ENCODE results near the gene SUGP1. TPM values are rescaled to one million over a fixed set of nuclear protein-coding genes. Genes with fewer than 3 reads are reported as not detected.

The SUGP1 gene
- polyA plus RNA-seq, 1 donor (not counting 4 experiments of a cell fraction or from before 2014, with no cell fraction given) = 28.6 TPM

- H3K4me3 ChIP-seq (ENCODE audit: control insufficient read depth in 2 of 3, extremely low read depth in 1 of 3, insufficient read depth in 2 of 3, low read depth in 1 of 3, low read length in 3 of 3) = no peak overlapping the region
- dilution Hi-C loops (cut with MboI; ENCODE audit: extremely low pct_ligation_motif_present, low sequenced_read_pairs) = no loop called here
- no peaks in the 10 kb centered on the region for H3K4me1 ChIP-seq (ENCODE audit: control insufficient read depth, extremely low read depth, insufficient read depth, low read length)
- H3K27me3 ChIP-seq (ENCODE audit: control insufficient read depth, extremely low read depth, insufficient read depth, low read length) = no peaks in the 10 kb centered on the region
- H3K9me3 ChIP-seq (ENCODE audit: control insufficient read depth, low read depth, low read length) = no peaks in the 10 kb centered on the region
- no peak for DNase-seq (ENCODE audit: low read depth, low spot score)
- TF ChIP-seq CTCF (optimal IDR thresholded peaks at IDR 0.05 in 1 of 3, IDR thresholded peaks at IDR 0.05 in 1 of 3, conservative IDR thresholded peaks at IDR 0.05 in 1 of 3; ENCODE audit: extremely low read depth in 1 of 3, insufficient read depth in 2 of 3, low read length in 3 of 3) (no peak), EZH2 (IDR thresholded peaks at IDR 0.05; ENCODE audit: low read length) (no peak)
- H3K4me2 ChIP-seq (ENCODE audit: control insufficient read depth, extremely low read depth, insufficient read depth, low read depth, low read length) = no peak overlapping the region
- H3K36me3 ChIP-seq (ENCODE audit: control insufficient read depth in 2 of 2, extremely low read depth in 1 of 2, insufficient read depth in 2 of 2, low read length in 2 of 2) = peaks cover 13 to 29% of the 10 kb centered on the region in 2 experiments
- H3K27ac ChIP-seq (ENCODE audit: control insufficient read depth, insufficient read depth, low read length) = no peak overlapping the region
- H2AFZ ChIP-seq (ENCODE audit: control insufficient read depth, low read length) = no peak overlapping the region
- H3K9ac ChIP-seq (ENCODE audit: control insufficient read depth, extremely low read depth, insufficient read depth, low read length) = no peak overlapping the region
- H3K79me2 ChIP-seq (ENCODE audit: control insufficient read depth, insufficient read depth, low read length) = no peaks in the 10 kb centered on the region
- no peaks in the 10 kb centered on the region for H3K9me1 ChIP-seq (ENCODE audit: control insufficient read depth, extremely low read depth, insufficient read depth, low read length)
- no peak for FAIRE-seq
- no peaks in the 10 kb centered on the region for H4K20me1 ChIP-seq (ENCODE audit: control insufficient read depth, extremely low read depth, insufficient read depth, low read length)
Measured at GRCh38 chr19:19296953-19297689, 23.2 kb downstream of the SUGP1 start.

GRCh38 chr19:19294914-19295313 is 25.4 kb downstream of the SUGP1 start:
- dilution Hi-C loops (cut with MboI; ENCODE audit: extremely low pct_ligation_motif_present, low sequenced_read_pairs) = no loop called here
- H2AFZ ChIP-seq (ENCODE audit: control insufficient read depth, low read length) = no peak overlapping the region
- no peak overlapping the region for H3K27ac ChIP-seq (ENCODE audit: control insufficient read depth, insufficient read depth, low read length)
- no peak overlapping the region for H3K4me3 ChIP-seq (ENCODE audit: control insufficient read depth in 2 of 3, extremely low read depth in 1 of 3, insufficient read depth in 2 of 3, low read depth in 1 of 3, low read length in 3 of 3)
- no peaks in the 10 kb centered on the region for H4K20me1 ChIP-seq (ENCODE audit: control insufficient read depth, extremely low read depth, insufficient read depth, low read length)
- H3K4me1 ChIP-seq (ENCODE audit: control insufficient read depth, extremely low read depth, insufficient read depth, low read length) = no peaks in the 10 kb centered on the region
- no peak for DNase-seq (ENCODE audit: low read depth, low spot score)
- no peaks in the 10 kb centered on the region for H3K79me2 ChIP-seq (ENCODE audit: control insufficient read depth, insufficient read depth, low read length)
- no peak overlapping the region for H3K9ac ChIP-seq (ENCODE audit: control insufficient read depth, extremely low read depth, insufficient read depth, low read length)
- H3K4me2 ChIP-seq (ENCODE audit: control insufficient read depth, extremely low read depth, insufficient read depth, low read depth, low read length) = no peak overlapping the region
- no peaks in the 10 kb centered on the region for H3K9me1 ChIP-seq (ENCODE audit: control insufficient read depth, extremely low read depth, insufficient read depth, low read length)
- H3K27me3 ChIP-seq (ENCODE audit: control insufficient read depth, extremely low read depth, insufficient read depth, low read length) = no peaks in the 10 kb centered on the region
- peaks cover 6 to 13% of the 10 kb centered on the region in 2 experiments for H3K36me3 ChIP-seq (ENCODE audit: control insufficient read depth in 2 of 2, extremely low read depth in 1 of 2, insufficient read depth in 2 of 2, low read length in 2 of 2)
- TF ChIP-seq CTCF (optimal IDR thresholded peaks at IDR 0.05 in 1 of 3, IDR thresholded peaks at IDR 0.05 in 1 of 3, conservative IDR thresholded peaks at IDR 0.05 in 1 of 3; ENCODE audit: extremely low read depth in 1 of 3, insufficient read depth in 2 of 3, low read length in 3 of 3) = no peak
- no peak for TF ChIP-seq EZH2 (IDR thresholded peaks at IDR 0.05; ENCODE audit: low read length)
- H3K9me3 ChIP-seq (ENCODE audit: control insufficient read depth, low read depth, low read length) = no peaks in the 10 kb centered on the region
- no peak for FAIRE-seq
